Measurements from ENCODE around the gene FKBP1A.

Gene FKBP1A

GRCh38 chr20:1388253-1388652 lies 4.6 kb downstream of the FKBP1A start:
- H3K4me3 ChIP-seq (ENCODE audit: low read depth, low read length): no peak overlapping the region

DNA sequence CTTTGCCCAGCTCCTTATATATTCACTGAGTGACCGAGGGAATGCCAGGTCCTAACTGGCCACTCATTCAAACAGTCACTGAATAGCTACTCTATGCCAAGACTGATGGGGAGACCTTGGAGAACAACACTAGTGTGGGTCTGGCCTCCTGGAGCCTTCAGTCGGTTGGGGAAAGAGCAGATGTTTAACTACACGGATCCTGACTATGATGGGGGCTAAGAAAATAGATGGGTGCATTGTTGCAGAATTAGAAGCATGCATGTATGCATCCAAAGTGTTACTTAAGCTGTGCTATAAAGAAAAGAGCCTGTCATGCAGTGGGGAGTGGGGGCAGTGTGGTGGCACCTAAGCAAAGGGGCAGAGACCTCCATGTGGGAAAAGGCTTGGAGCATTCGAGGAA lies 6.5 kb downstream of the FKBP1A start:
- no peak overlapping the region for H3K4me3 ChIP-seq (ENCODE audit: low read depth, low read length)

DNA sequence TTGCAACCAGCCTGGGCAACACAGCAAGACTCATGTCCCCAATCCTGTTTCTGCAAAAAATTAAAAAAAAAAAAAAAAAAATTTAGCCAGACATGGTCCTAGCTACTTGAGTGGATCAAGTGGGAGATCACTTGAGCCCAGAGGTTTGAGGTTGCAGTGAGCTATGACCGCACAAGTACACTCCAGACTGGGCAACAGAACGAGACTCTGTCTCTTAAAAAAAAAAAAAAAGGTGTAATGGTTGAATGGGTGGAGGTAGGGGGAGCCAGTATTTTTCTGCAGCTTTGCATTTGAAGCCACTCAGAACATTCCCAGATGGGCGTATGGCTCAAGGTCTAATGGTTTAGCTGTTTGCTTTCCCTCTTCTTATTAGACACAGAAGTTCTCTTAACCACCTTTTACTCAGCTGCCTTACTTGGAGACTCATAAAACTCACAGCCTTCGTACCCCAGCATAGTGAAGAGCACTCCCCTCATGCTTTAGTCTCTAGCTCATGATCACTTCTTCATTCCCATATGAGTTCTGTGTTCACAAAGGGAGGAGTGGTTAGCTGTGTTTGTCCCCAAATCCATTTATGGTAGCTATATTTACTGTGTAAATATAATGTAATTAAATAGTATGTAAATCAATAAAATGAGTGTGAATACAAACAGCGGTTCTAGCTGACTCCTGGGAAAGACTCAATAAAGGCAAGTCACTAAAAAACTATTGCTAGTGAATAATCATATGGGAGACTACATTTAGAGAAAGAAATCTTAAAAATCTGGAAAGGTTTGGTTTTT lies 9.0 kb downstream of the FKBP1A start:
- H3K4me3 ChIP-seq (ENCODE audit: low read depth, low read length): no peak overlapping the region

- H3K4me3 ChIP-seq (ENCODE audit: low read depth, low read length): no peak overlapping the region
Measured at GRCh38 chr20:1382670-1383069, 10.2 kb downstream of the FKBP1A start.

GRCh38 chr20:1381753-1382591 lies 10.9 kb downstream of the FKBP1A start:
- no peak overlapping the region for H3K4me3 ChIP-seq (ENCODE audit: low read depth, low read length)

GRCh38 chr20:1378735-1379125 lies 14.1 kb downstream of the FKBP1A start:
- H3K4me3 ChIP-seq (ENCODE audit: low read depth, low read length): no peak overlapping the region

GRCh38 chr20:1377984-1378734 lies 14.7 kb downstream of the FKBP1A start:
- H3K4me3 ChIP-seq (ENCODE audit: low read depth, low read length): no peak overlapping the region

DNA sequence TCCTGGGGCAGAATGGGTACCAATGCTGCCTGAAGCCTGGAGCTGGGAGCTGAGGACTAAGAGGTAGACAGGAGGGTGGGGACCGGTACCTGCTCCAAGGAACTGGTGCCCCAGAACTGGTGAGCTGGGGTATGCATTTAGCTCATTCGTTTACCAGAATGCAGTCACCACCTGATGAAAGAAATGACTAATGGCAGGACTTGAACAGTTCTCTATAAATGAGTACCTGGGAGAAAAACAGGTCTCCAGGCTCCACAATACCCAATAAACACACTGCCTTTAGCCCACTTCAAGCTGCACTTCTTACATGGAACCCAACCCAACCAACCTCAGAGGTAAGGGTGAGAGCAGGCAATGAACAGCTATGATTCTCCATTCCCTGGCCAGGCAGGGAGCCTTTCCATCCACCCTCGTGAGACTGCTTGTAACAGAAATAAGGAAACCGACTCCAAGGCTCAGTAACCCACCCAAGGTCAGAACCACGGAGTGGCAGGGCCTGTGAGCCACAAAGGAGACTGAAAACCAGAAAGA lies 15.4 kb downstream of the FKBP1A start:
- H3K4me3 ChIP-seq (ENCODE audit: low read depth, low read length): no peak overlapping the region

GRCh38 chr20:1376408-1377270 lies 16.2 kb downstream of the FKBP1A start:
- H3K4me3 ChIP-seq (ENCODE audit: low read depth, low read length): no peak overlapping the region

DNA sequence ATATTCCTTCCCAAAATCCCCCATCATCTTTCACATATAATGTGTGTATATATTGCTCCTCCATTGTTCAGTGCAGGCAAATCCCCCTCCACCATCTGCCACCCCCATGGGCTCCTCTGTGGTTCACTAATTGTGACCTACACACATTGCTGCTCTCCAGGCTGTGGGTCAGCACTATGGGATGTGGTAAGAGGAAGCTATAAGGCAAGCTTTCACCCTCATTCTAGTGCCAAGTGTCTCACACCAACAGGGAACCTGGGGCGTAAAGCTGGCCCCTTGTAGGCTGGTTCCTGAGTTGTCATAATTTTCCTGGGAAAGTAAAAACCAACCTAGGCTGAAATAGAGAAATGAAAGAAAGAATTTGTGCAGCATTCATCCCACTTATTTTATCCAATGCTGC lies 16.8 kb downstream of the FKBP1A start:
- H3K4me3 ChIP-seq (ENCODE audit: low read depth, low read length): no peak overlapping the region

- no peak overlapping the region for H3K4me3 ChIP-seq (ENCODE audit: low read depth, low read length)
Measured at GRCh38 chr20:1375515-1375914, 17.3 kb downstream of the FKBP1A start.

GRCh38 chr20:1374246-1374645 lies 18.6 kb downstream of the FKBP1A start:
- no peak overlapping the region for H3K4me3 ChIP-seq (ENCODE audit: low read depth, low read length)

GRCh38 chr20:1373614-1374013 lies 19.2 kb downstream of the FKBP1A start:
- no peak overlapping the region for H3K4me3 ChIP-seq (ENCODE audit: low read depth, low read length)

- no peak overlapping the region for H3K4me3 ChIP-seq (ENCODE audit: low read depth, low read length)
Measured at GRCh38 chr20:1373036-1373435, 19.8 kb downstream of the FKBP1A start.

GRCh38 chr20:1371830-1372539 lies 20.9 kb downstream of the FKBP1A start:
- no peak overlapping the region for H3K4me3 ChIP-seq (ENCODE audit: low read depth, low read length)

- no peak overlapping the region for H3K4me3 ChIP-seq (ENCODE audit: low read depth, low read length)
Measured at GRCh38 chr20:1371202-1371782, 21.6 kb downstream of the FKBP1A start.

- H3K4me3 ChIP-seq (ENCODE audit: low read depth, low read length): no peak overlapping the region
Measured at GRCh38 chr20:1370548-1371110, 22.2 kb downstream of the FKBP1A start.

DNA sequence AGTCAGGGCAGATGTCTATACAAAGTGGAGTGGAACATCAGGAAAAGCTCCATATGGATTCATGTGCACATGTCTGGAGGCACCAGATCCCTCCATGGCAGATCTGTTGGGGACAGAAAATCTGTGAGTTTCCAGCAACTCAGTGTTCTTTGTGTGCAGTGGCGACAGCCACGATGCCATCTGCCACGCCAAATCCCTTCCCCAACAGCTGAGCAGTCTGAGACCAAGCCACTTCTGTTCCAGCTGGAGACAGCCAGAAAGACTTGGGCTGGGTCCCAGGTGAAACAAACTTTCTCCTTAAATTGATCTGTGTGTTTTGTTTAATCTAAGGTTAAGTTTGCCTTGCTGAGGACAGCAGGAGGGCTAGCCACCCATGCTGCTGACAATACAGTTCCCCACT lies 22.9 kb downstream of the FKBP1A start:
- H3K4me3 ChIP-seq (ENCODE audit: low read depth, low read length): no peak overlapping the region
